Measurements from ENCODE around the gene CCDC85A. TPM values are rescaled to one million over a fixed set of nuclear protein-coding genes. Genes with fewer than 3 reads are reported as not detected.
"Not testable (repeated sequence)": the region's sequence is repeated elsewhere in the genome, so short reads cannot be mapped to it uniquely, and the experiment has no call there.

CCDC85A gene
- polyA plus RNA-seq (2011; rRNA removed) (3.1 and 4.2 TPM in 2 replicates), polyA minus RNA-seq (2011; rRNA and poly(A)+ RNA removed) (3.4 and 3.6 TPM in 2 replicates)

DNA sequence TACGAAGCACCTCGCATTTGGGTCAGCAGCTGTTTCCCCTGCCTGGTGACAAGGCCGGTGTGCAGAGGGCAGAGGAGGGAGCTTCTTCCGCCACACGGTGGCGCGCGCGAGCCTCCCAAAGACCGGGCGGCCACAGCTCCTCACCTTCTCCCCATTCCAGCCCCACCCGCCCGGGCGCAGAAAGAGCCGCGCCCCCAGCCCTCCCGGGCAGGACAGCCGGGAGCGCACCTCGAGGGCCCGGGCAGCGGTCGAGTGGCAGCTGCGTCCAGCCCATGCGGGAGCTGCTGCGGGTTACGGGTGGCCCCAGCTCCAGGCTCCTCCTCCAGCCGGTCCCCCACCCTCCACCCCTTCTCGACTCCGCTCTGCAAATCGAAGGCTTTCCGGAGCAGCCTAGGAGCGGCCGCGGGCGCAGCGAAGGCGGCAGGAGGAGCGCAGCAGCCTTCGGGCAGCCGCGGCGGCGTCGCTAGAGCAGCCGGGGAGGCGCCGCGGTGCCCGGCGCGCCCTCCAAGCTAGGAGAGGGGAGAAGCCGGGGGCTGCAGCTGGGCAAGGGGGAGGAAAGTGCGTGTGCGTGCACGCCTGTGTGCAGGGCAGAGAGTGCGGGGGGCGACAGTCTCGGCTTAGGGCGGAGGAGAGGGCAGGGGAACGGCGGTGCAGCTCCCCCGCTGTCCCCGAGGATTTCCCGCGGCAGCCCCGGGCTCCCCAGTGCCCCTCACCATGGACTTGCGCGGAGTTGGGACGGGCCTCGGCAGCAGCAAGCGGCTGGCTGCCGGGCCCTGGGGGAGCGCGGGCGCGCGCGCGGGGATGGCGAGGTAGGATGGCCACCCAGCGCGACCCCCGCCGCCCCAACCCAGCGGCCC, at the start of gene CCDC85A:
Gene CCDC85A (plus strand): TSS at position 348 of the 857 bp plus-strand sequence. CDS start 635 bp downstream, outside the sequence.
- ChIA-PET CTCF (interaction anchor here (0.6 to 2.1 kb wide), 41 partner anchors 8 to 1334 kb away, joined by 3 to 17 read pairs (median 4); no protein-coding TSS in a partner anchor), POLR2A (interaction anchor here (1.0 kb wide), 1 partner anchor 44 kb away, joined by 4 read pairs; no protein-coding TSS in a partner anchor)

DNA sequence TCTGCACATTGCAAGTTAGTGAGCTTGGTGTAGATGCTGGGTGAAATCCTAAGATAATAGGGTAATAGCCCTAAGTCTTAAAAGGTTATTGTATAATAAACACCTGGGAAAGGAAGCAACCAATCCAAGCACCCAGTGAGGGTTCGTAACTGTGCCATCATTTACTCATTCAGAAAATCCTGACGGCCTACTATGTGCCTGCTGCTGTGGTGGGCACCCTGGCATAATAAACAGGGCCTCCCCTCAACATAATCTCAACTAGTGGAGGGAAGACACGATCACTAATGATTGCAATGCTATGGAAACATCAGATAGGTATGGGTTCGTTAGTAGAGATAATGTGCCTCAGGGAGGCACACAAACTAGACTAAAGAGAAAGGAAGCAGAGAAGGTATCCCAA, 48.9 kb upstream of the CCDC85A start:
- H3K27me3 ChIP-seq (ENCODE audit: control insufficient read depth, insufficient read depth, low read length), result no peaks in the 10 kb centered on the region
- H3K36me3 ChIP-seq (ENCODE audit: control insufficient read depth, insufficient read depth, low read length), result no peaks in the 10 kb centered on the region
- H3K4me3 ChIP-seq (ENCODE audit: low read depth, low read length), result no peak overlapping the region
- POLR2A ChIA-PET, result no interaction called here
- TF ChIP-seq, protein P1, sequence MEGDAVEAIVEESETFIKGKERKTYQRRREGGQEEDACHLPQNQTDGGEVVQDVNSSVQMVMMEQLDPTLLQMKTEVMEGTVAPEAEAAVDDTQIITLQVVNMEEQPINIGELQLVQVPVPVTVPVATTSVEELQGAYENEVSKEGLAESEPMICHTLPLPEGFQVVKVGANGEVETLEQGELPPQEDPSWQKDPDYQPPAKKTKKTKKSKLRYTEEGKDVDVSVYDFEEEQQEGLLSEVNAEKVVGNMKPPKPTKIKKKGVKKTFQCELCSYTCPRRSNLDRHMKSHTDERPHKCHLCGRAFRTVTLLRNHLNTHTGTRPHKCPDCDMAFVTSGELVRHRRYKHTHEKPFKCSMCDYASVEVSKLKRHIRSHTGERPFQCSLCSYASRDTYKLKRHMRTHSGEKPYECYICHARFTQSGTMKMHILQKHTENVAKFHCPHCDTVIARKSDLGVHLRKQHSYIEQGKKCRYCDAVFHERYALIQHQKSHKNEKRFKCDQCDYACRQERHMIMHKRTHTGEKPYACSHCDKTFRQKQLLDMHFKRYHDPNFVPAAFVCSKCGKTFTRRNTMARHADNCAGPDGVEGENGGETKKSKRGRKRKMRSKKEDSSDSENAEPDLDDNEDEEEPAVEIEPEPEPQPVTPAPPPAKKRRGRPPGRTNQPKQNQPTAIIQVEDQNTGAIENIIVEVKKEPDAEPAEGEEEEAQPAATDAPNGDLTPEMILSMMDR (IDR thresholded peaks at IDR 0.05; ENCODE audit: insufficient read depth, low read depth, low read length), result no peak
- CTCF ChIA-PET, result no interaction called here
- no peak for DNase-seq (ENCODE audit: low read depth)

More for the DNA sequence above, at the start of gene CCDC85A:
- Histone ChIP-seq H3K27me3 (ENCODE audit: control insufficient read depth, insufficient read depth, low read length) (peaks cover 8% of the 10 kb centered on the region), H3K4me3 (ENCODE audit: low read depth, low read length) (peak within 1 kb of the TSS; percentile 64), H3K36me3 (ENCODE audit: control insufficient read depth, insufficient read depth, low read length) (no peaks in the 10 kb centered on the region)
- TF ChIP-seq, protein P1 (IDR thresholded peaks at IDR 0.05; ENCODE audit: insufficient read depth, low read depth, low read length), result peak; percentile 89
- DNase-seq (ENCODE audit: low read depth), result no peak

DNA sequence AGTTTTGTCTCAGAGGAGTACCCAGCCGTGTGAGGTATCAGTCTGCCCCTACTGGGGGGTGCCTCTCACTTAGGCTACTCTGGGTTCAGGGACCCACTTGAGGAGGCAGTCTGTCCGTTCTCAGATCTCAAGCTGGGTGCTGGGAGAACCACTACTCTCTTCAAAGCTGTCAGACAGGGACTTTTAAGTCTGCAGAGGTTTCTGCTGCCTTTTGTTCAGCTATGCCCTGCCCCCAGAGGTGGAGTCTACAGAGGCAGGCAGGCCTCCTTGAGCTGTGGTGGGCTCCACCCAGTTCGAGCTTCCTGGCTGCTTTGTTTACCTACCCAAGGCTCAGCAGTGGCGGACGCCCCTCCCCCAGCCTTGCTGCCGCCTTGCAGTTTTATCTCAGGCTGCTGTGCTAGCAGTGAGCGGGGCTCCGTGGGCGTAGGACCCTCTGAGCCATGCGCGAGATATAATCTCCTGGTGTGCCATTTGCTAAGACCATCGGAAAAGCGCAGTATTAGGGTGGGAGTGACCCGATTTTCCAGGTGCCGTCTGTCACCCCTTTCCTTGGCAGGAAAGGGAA, 41.2 kb upstream of the CCDC85A start:
- H3K36me3 ChIP-seq (ENCODE audit: control insufficient read depth, insufficient read depth, low read length); DNase-seq (ENCODE audit: low read depth); H3K27me3 ChIP-seq (ENCODE audit: control insufficient read depth, insufficient read depth, low read length); H3K4me3 ChIP-seq (ENCODE audit: low read depth, low read length); POLR2A ChIA-PET; CTCF ChIA-PET: not testable (repeated sequence)

DNA sequence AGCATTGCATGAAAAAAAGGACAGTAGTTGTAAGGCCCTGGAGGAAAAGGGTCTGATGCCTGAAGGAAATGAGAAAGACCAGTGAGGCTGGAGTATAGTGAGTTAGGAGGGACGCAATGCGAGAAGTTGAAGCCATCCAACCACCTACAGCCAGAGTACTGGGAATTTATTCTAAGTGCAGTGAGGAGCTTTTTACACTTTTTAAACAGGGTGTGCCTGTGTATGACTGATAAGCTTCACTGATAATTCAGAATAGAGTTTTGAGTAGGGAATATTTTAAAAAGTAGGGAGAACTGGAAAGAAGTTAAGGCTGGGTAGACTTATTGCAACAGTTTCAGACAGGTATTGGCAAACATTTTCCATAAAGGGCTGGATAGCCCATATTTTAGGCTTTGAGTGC, 35.9 kb upstream of the CCDC85A start:
- Histone ChIP-seq H3K27me3 (ENCODE audit: control insufficient read depth, insufficient read depth, low read length) (no peaks in the 10 kb centered on the region; the same call in none of the 2 replicates), H3K4me3 (ENCODE audit: low read depth, low read length) (no peak overlapping the region), H3K36me3 (ENCODE audit: control insufficient read depth, insufficient read depth, low read length) (no peaks in the 10 kb centered on the region)
- TF ChIP-seq, protein P1 (IDR thresholded peaks at IDR 0.05; ENCODE audit: insufficient read depth, low read depth, low read length), result no peak
- POLR2A ChIA-PET, result no interaction called here
- CTCF ChIA-PET, result no interaction called here
- no peak for DNase-seq (ENCODE audit: low read depth)

DNA sequence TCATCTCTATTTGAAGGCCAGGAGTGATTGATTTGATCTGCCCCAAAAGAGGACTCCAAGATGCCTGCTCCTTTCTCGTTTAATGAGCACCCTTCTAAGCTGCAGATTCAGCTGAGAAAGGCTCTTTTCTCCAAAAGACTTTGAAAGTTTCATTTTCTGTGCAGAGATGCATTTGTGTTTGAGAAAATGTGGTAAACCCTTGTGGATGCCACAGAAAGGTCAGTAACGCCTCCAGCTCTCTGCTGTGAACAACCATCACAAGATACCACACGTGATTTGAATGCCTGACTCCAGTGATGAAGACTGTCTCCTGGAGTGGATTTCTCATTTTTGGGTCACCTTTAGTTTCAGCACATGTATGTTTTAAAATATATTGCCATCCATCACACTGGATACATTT, 35.0 kb upstream of the CCDC85A start:
- POLR2A ChIA-PET, result interaction anchor here (0.6 kb wide), 1 partner anchor 19 kb away, joined by 3 read pairs; no protein-coding TSS in a partner anchor
- Histone ChIP-seq H3K4me3 (ENCODE audit: low read depth, low read length) (no peak overlapping the region), H3K36me3 (ENCODE audit: control insufficient read depth, insufficient read depth, low read length) (no peaks in the 10 kb centered on the region), H3K27me3 (ENCODE audit: control insufficient read depth, insufficient read depth, low read length) (no peaks in the 10 kb centered on the region; the same call in none of the 2 replicates)
- DNase-seq (ENCODE audit: low read depth), result no peak
- CTCF ChIA-PET, result interaction anchor here (0.6 kb wide), 1 partner anchor 1219 kb away, joined by 3 read pairs; no protein-coding TSS in a partner anchor
- TF ChIP-seq, protein P1 (IDR thresholded peaks at IDR 0.05; ENCODE audit: insufficient read depth, low read depth, low read length), result no peak

Data from BJ (cell line).